CMK (cell line): Measurements from ENCODE around the gene RAMP3.
"Not testable (repeated sequence)": the region's sequence is repeated elsewhere in the genome, so short reads cannot be mapped to it uniquely, and the experiment has no call there.

Experiments
- DNase-seq: peaks from one replicate; pipeline ENCODE4 v3.0.0-alpha.2; 2010; ENCODE audit warnings: low read depth

The RAMP3 gene

GRCh38 chr7:45157286-45157652, 322 bp upstream of the RAMP3 start:
- DNase-seq: no peak

GRCh38 chr7:45158471-45158870, 880 bp downstream of the RAMP3 start:
- DNase-seq: no peak

- no peak for DNase-seq
Observed at GRCh38 chr7:45159296-45159695, 1.7 kb downstream of the RAMP3 start.

- no peak for DNase-seq
Observed at GRCh38 chr7:45160417-45160881, 2.9 kb downstream of the RAMP3 start.

GRCh38 chr7:45161138-45161537, 3.5 kb downstream of the RAMP3 start:
- no peak for DNase-seq

- no peak for DNase-seq
Observed at GRCh38 chr7:45161842-45162241, 4.3 kb downstream of the RAMP3 start.

GRCh38 chr7:45162311-45162845, 4.8 kb downstream of the RAMP3 start:
- no peak for DNase-seq

GRCh38 chr7:45162943-45163691, 5.5 kb downstream of the RAMP3 start:
- no peak for DNase-seq

- no peak for DNase-seq
Observed at GRCh38 chr7:45163692-45164052, 6.1 kb downstream of the RAMP3 start.

GRCh38 chr7:45164271-45164670, 6.7 kb downstream of the RAMP3 start:
- DNase-seq: not testable (repeated sequence)

- DNase-seq: no peak
Observed at GRCh38 chr7:45165857-45166256, 8.3 kb downstream of the RAMP3 start.

- DNase-seq: no peak
Observed at GRCh38 chr7:45171946-45172345, 14.4 kb downstream of the RAMP3 start.

GRCh38 chr7:45173596-45174327, 16.2 kb downstream of the RAMP3 start:
- no peak for DNase-seq

- DNase-seq: no peak
Observed at GRCh38 chr7:45174328-45174610, 16.7 kb downstream of the RAMP3 start.

- DNase-seq: no peak
Observed at GRCh38 chr7:45174966-45175765, 17.6 kb downstream of the RAMP3 start.

GRCh38 chr7:45176091-45176490, 18.5 kb downstream of the RAMP3 start:
- no peak for DNase-seq

GRCh38 chr7:45176886-45177731, 19.5 kb downstream of the RAMP3 start:
- DNase-seq: no peak

GRCh38 chr7:45177801-45178200, 20.2 kb downstream of the RAMP3 start:
- no peak for DNase-seq

GRCh38 chr7:45178241-45179225, 20.9 kb downstream of the RAMP3 start:
- no peak for DNase-seq

- no peak for DNase-seq
Observed at GRCh38 chr7:45179666-45180065, 22.1 kb downstream of the RAMP3 start.
